HL-60 (cell line): ENCODE data around the gene NOP10.

Experiments
- CTCF ChIP-seq: IDR thresholded peaks from one replicate; pipeline ENCODE4 v1.5.1; 2011; ENCODE audit warnings: low read length, control low read depth, inconsistent platforms; ENCODE audit not compliant: insufficient read depth
- GABPA ChIP-seq: IDR thresholded peaks from 2 replicates; pipeline ENCODE4 v1.6.1; 2012; ENCODE audit warnings: low read depth
- POLR2AphosphoS5 ChIP-seq: IDR thresholded peaks from 2 replicates; pipeline ENCODE4 v1.6.1; 2012; ENCODE audit warnings: low read depth
- REST ChIP-seq: IDR thresholded peaks from 2 replicates; pipeline ENCODE4 v1.6.1; 2012; ENCODE audit warnings: low read depth; ENCODE audit not compliant: insufficient replicate concordance

- no peak for TF ChIP-seq CTCF
- TF ChIP-seq POLR2AphosphoS5 = no peak
- no peak for TF ChIP-seq REST
- TF ChIP-seq GABPA = no peak
Observed at GRCh38 chr15:34358948-34359347, 16.0 kb upstream of the NOP10 start.
